RWPE1 (cell line): Measurements from ENCODE around the gene SLAIN2.

Source experiments
- CTCF ChIA-PET: fragments of 350-600 bp; sonication (Branson Sonifier 250); formaldehyde crosslinking; extraction: SDS; loops from one replicate; lab custom pipeline; 2021; lab: Yijun Ruan, JAX
- POLR2A ChIA-PET: fragments of 400-600 bp; formaldehyde crosslinking; extraction: SDS; loops from one replicate; lab custom pipeline; 2020; ENCODE audit warnings: antibody characterized with exemption; ENCODE audit not compliant: low non-redundant PET; lab: Yijun Ruan, JAX
- DNase-seq: peaks from one replicate; pipeline ENCODE4 v3.0.0; 2012; ENCODE audit warnings: low spot score
- H3K27ac ChIP-seq: fragments of 450-650 bp; 2 replicates; pipeline ENCODE4 v1.5.1; 2017
- CTCF ChIP-seq: fragments of 450-650 bp; conservative IDR thresholded peaks from 2 replicates; pipeline ENCODE4 v1.5.1; 2017; ENCODE audit warnings: low read depth, mild to moderate bottlenecking

The SLAIN2 gene

GRCh38 chr4:48470137-48470536, 128.8 kb downstream of the SLAIN2 start:
- DNase-seq: no peak
- CTCF ChIA-PET: no interaction called here
- TF ChIP-seq CTCF: no peak
- H3K27ac ChIP-seq: no peak overlapping the region
- POLR2A ChIA-PET: no interaction called here

- no peak for DNase-seq
- ChIA-PET POLR2A (no interaction called here), CTCF (no interaction called here)
- H3K27ac ChIP-seq: no peak overlapping the region
- TF ChIP-seq CTCF: no peak
These were observed 129.2 kb downstream of the SLAIN2 start for GRCh38 chr4:48470570-48470969.

GRCh38 chr4:48472794-48473193, 131.5 kb downstream of the SLAIN2 start:
- TF ChIP-seq CTCF: no peak
- POLR2A ChIA-PET: no interaction called here
- no peak overlapping the region for H3K27ac ChIP-seq
- DNase-seq: no peak
- CTCF ChIA-PET: no interaction called here

- TF ChIP-seq CTCF: no peak
- ChIA-PET POLR2A (no interaction called here), CTCF (interaction anchor here (1.6 kb wide), 1 partner anchor 10 kb away, joined by 5 read pairs; no protein-coding TSS in a partner anchor)
- H3K27ac ChIP-seq: no peak overlapping the region
- no peak for DNase-seq
These were observed 134.4 kb downstream of the SLAIN2 start for GRCh38 chr4:48475770-48476169.
